IMR-90 (cell line): ENCODE measurements around the gene ATG14. TPM values are rescaled to one million over a fixed set of nuclear protein-coding genes. Genes with fewer than 3 reads are reported as not detected.

Source experiments
- ATAC-seq: fragments of 200-7000 bp; cut with Tn5 transposase; 2 replicates; pipeline ENCODE4 v1.9.1; 2020; ENCODE audit warnings: low read depth, mild to moderate bottlenecking, moderate library complexity
- BruUV-seq: library from RNA; stranded (reverse); fragments of 400-500 nt; replicated peaks from 2 replicates; lab custom pipeline; 2021; lab: Mats Ljungman, UMichigan
- CTCF ChIA-PET: fragments of 300-600 bp; formaldehyde crosslinking; extraction: SDS; loops from one replicate; lab custom pipeline; 2021; ENCODE audit warnings: antibody characterized with exemption; lab: Yijun Ruan, JAX
- POLR2A ChIA-PET: fragments of 300-600 bp; sonication (Branson Sonifier 250); formaldehyde crosslinking; loops from one replicate; lab custom pipeline; 2022; ENCODE audit warnings: antibody characterized with exemption; ENCODE audit not compliant: unreplicated experiment; lab: Charles Lee
- DNase-seq: peaks from one replicate; pipeline ENCODE4 v3.0.0; 2013
- H2AFZ ChIP-seq: replicated peaks from 2 replicates; pipeline ENCODE3; 2013; ENCODE audit warnings: low read length, mild to moderate bottlenecking; ENCODE audit not compliant: poor library complexity
- H2AK5ac ChIP-seq: 2 replicates; pipeline ENCODE4 v1.6.1; 2013; ENCODE audit warnings: low read depth, low read length, inconsistent platforms
- H2AK9ac ChIP-seq: replicated peaks from 2 replicates; pipeline ENCODE3; 2013; ENCODE audit warnings: mild to moderate bottlenecking, low read depth, low read length, moderate library complexity; ENCODE audit not compliant: poor library complexity
- H2BK120ac ChIP-seq: 2 replicates; pipeline ENCODE4 v1.6.1; 2013; ENCODE audit warnings: low read depth, low read length, inconsistent platforms
- H2BK15ac ChIP-seq: 3 replicates; pipeline ENCODE4 v1.6.1; 2013; ENCODE audit warnings: low read depth, low read length, inconsistent platforms
- H2BK20ac ChIP-seq: 2 replicates; pipeline ENCODE4 v1.6.1; 2013; ENCODE audit warnings: low read depth, mild to moderate bottlenecking, inconsistent platforms, low read length, moderate library complexity
- H2BK5ac ChIP-seq: 2 replicates; pipeline ENCODE4 v1.6.1; 2013; ENCODE audit warnings: mild to moderate bottlenecking, low read depth, low read length, inconsistent platforms; ENCODE audit not compliant: poor library complexity, severe bottlenecking
- H3K14ac ChIP-seq: replicated peaks from 2 replicates; pipeline ENCODE4 v1.6.1; 2013; ENCODE audit warnings: low read depth, low read length, inconsistent platforms
- H3K18ac ChIP-seq: 2 replicates; pipeline ENCODE4 v1.6.1; 2013; ENCODE audit warnings: low read depth, low read length, control low read depth
- H3K23ac ChIP-seq: 2 replicates; pipeline ENCODE4 v1.6.1; 2013; ENCODE audit warnings: low read depth, low read length, inconsistent platforms
- H3K27ac ChIP-seq: 2 replicates; pipeline ENCODE4 v1.5.1; 2013; ENCODE audit warnings: mild to moderate bottlenecking, control low read depth, low read length; ENCODE audit not compliant: insufficient read depth
- H3K27me3 ChIP-seq: 2 replicates; pipeline ENCODE4 v1.6.1; 2013; ENCODE audit warnings: low read length; ENCODE audit not compliant: control insufficient read depth, insufficient read depth
- H3K36me3 ChIP-seq: 2 replicates; pipeline ENCODE4 v1.6.1; 2013; ENCODE audit warnings: low read length, mixed read lengths; ENCODE audit not compliant: control insufficient read depth, insufficient read depth
- H3K4ac ChIP-seq: 2 replicates; pipeline ENCODE4 v1.6.1; 2013; ENCODE audit warnings: low read depth, low read length, inconsistent platforms
- H3K4me1 ChIP-seq: 2 replicates; pipeline ENCODE4 v1.6.1; 2013; ENCODE audit warnings: low read length, mixed read lengths; ENCODE audit not compliant: control insufficient read depth, insufficient read depth
- H3K4me2 ChIP-seq: 2 replicates; pipeline ENCODE4 v1.6.1; 2013; ENCODE audit warnings: low read depth, mild to moderate bottlenecking, control low read depth, low read length, moderate library complexity
- H3K4me3 ChIP-seq: 2 replicates; pipeline ENCODE4 v1.5.1; 2013; ENCODE audit warnings: low read depth, mild to moderate bottlenecking, control low read depth, low read length, moderate library complexity; ENCODE audit not compliant: insufficient read depth
- H3K56ac ChIP-seq: 2 replicates; pipeline ENCODE4 v1.6.1; 2013; ENCODE audit warnings: low read length, inconsistent platforms; ENCODE audit not compliant: insufficient read depth; ENCODE audit errors: extremely low read depth
- H3K79me1 ChIP-seq, 2 experiments: 2 replicates each; pipeline ENCODE4 v1.6.1; 2013; ENCODE audit warnings: low read length in 2 of 2, inconsistent platforms in 1 of 2, low read depth in 1 of 2
- H3K9ac ChIP-seq: 2 replicates; pipeline ENCODE4 v1.6.1; 2013; ENCODE audit warnings: low read depth, low read length, control low read depth
- H3K9me1 ChIP-seq: 2 replicates; pipeline ENCODE4 v1.6.1; 2013; ENCODE audit warnings: low read length, inconsistent platforms; ENCODE audit not compliant: insufficient read depth
- H3K9me3 ChIP-seq: 2 replicates; pipeline ENCODE4 v1.6.1; 2013; ENCODE audit warnings: low read length; ENCODE audit not compliant: control insufficient read depth, insufficient read depth
- H4K20me1 ChIP-seq: 2 replicates; pipeline ENCODE4 v1.6.1; 2013; ENCODE audit warnings: low read length, inconsistent platforms; ENCODE audit not compliant: insufficient read depth
- H4K5ac ChIP-seq: 2 replicates; pipeline ENCODE4 v1.6.1; 2013; ENCODE audit warnings: mild to moderate bottlenecking, low read depth, low read length, control low read depth
- H4K8ac ChIP-seq, 2 experiments: 2 replicates each; pipeline ENCODE4 v1.6.1; 2013; ENCODE audit warnings: low read depth in 2 of 2, low read length in 2 of 2, control low read depth in 1 of 2, inconsistent platforms in 1 of 2
- H4K91ac ChIP-seq: 2 replicates; pipeline ENCODE4 v1.6.1; 2013; ENCODE audit warnings: low read depth, low read length, inconsistent platforms; ENCODE audit not compliant: insufficient read depth
- BHLHE40 ChIP-seq: fragments of 150-350 bp; IDR thresholded peaks from 2 replicates; pipeline ENCODE4 v1.6.1; 2016; ENCODE audit warnings: mild to moderate bottlenecking, low read depth, low read length
- CHD1 ChIP-seq: IDR thresholded peaks from 2 replicates; pipeline ENCODE4 v1.6.1; 2012; ENCODE audit warnings: low read depth, low read length, improper control_type of control experiment
- CTCF ChIP-seq: conservative IDR thresholded peaks from 2 replicates; pipeline ENCODE4 v1.5.1; 2012; ENCODE audit warnings: mild to moderate bottlenecking, low read depth, low read length, improper control_type of control experiment
- ELK1 ChIP-seq: fragments of 150-350 bp; IDR thresholded peaks from 2 replicates; pipeline ENCODE4 v1.6.1; 2016; ENCODE audit warnings: low read depth, mild to moderate bottlenecking, low read length, moderate library complexity, borderline replicate concordance
- MAFK ChIP-seq: IDR thresholded peaks from 2 replicates; pipeline ENCODE4 v1.6.1; 2012; ENCODE audit warnings: low read depth, low read length, improper control_type of control experiment
- MAZ ChIP-seq: IDR thresholded peaks from 2 replicates; pipeline ENCODE4 v1.6.1; 2012; ENCODE audit warnings: low read depth, mild to moderate bottlenecking, low read length, improper control_type of control experiment, moderate library complexity, borderline replicate concordance
- MXI1 ChIP-seq: IDR thresholded peaks from 2 replicates; pipeline ENCODE4 v1.6.1; 2012; ENCODE audit warnings: low read depth, mild to moderate bottlenecking, low read length, moderate library complexity, borderline replicate concordance
- NFE2L2 ChIP-seq: fragments of 150-350 bp; IDR thresholded peaks from 2 replicates; pipeline ENCODE4 v1.6.1; 2016; ENCODE audit warnings: low read depth, mild to moderate bottlenecking, low read length
- POLR2A ChIP-seq: IDR thresholded peaks from 2 replicates; pipeline ENCODE4 v1.6.1; 2012; ENCODE audit warnings: mild to moderate bottlenecking, low read depth, low read length
- RFX5 ChIP-seq: IDR thresholded peaks from 2 replicates; pipeline ENCODE4 v1.8.0; 2012; ENCODE audit warnings: low read depth, mild to moderate bottlenecking, low read length, moderate library complexity
- WGBS, 2 experiments: methylation state at CpG; one replicate each; pipeline versions ENCODE4 v1.1.5 to v1.1.7; 2013; ENCODE audit warnings: missing lambda C conversion rate in 2 of 2; ENCODE audit not compliant: insufficient read length in 1 of 2; ENCODE audit errors: extremely low coverage in 2 of 2; 5-methylcytosine and 5-hydroxymethylcytosine counted together
- dilution Hi-C: fragments of 300-500 bp; cut with HindIII; formaldehyde crosslinking; loops from one replicate; pipeline ENCODE4 v1.14.3; 2018; ENCODE audit warnings: low sequenced_read_pairs; ENCODE audit not compliant: unreplicated experiment
- in situ Hi-C: fragments of 300-500 bp; cut with MboI; formaldehyde crosslinking; loops from 3 replicates; pipeline ENCODE4 v1.14.3; 2019; ENCODE audit warnings: low sequenced_read_pairs, inconsistent platforms, mixed read lengths
- intact Hi-C: fragments of 100-400 bp; cut with micrococcal nuclease; formaldehyde crosslinking; loops from 2 replicates; pipeline ENCODE4 v1.10.0; 2022
- polyA plus RNA-seq, 3 experiments: library from polyadenylated mRNA; depleted of rRNA; stranded (reverse); fragments of >200 nt; gene quantifications; 2 replicates each; pipeline ENCODE4 v1.2.3, GENCODE V29; 2012; ENCODE audit warnings: low replicate concordance in 1 of 3
- total RNA-seq: library from RNA; depleted of rRNA; stranded (reverse); fragments of >200 nt; gene quantifications from 2 replicates; pipeline ENCODE4 v1.2.3, GENCODE V29; 2012
- TF ChIP-seq, protein P1 (sequence below): fragments of 150-350 bp; IDR thresholded peaks from 2 replicates; pipeline ENCODE4 v1.6.1; 2017; ENCODE audit warnings: mild to moderate bottlenecking, antibody characterized with exemption, low read length, low read depth

Gene ATG14
- total and polyA plus RNA-seq, 2 of the 4 experiments (the other 2 are of a cell fraction): 5.0 to 12.4 TPM

DNA sequence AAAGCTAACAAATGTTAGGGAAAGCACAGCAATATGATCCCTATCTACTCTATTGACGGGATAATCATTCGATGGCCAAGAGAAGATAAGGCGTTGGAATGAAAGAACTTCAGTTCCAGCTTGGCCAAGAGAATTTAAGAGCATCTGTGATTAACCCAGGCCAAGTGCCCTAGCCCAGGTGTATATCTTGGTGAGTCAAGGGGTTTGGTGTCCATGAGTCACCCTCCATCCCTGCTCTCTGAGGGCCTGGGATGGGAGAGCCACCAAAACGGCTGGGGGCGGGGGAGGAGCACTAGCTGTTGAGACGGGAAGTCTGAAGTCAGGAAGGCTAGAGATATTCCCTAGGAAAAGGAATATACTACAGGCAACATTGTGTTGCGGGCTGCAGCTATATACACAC lies 15.8 kb upstream of the ATG14 start:
- Histone ChIP-seq H3K4me2 (no peak overlapping the region), H3K23ac (no peak overlapping the region), H2BK20ac (no peak overlapping the region), H3K14ac (no peak overlapping the region), H4K91ac (no peak overlapping the region), H2BK15ac (no peak overlapping the region), H3K9me3 (no peaks in the 10 kb centered on the region), H2AK5ac (no peak overlapping the region), H2AK9ac (no peak overlapping the region), H4K5ac (no peak overlapping the region), H3K18ac (no peak overlapping the region), H3K4me3 (no peak overlapping the region), H3K36me3 (no peaks in the 10 kb centered on the region), H2BK120ac (no peak overlapping the region), H3K56ac (no peak overlapping the region), H2BK5ac (no peak overlapping the region), H2AFZ (no peak overlapping the region), H3K27ac (no peak overlapping the region), H3K79me1 (no peaks in the 10 kb centered on the region), H3K4me1 (no peaks in the 10 kb centered on the region), H3K4ac (no peak overlapping the region), H3K27me3 (peaks cover 9% of the 10 kb centered on the region), H4K8ac (no peak overlapping the region), H3K9ac (no peak overlapping the region), H4K20me1 (no peaks in the 10 kb centered on the region), H3K9me1 (no peaks in the 10 kb centered on the region)
- DNase-seq (no peak), ATAC-seq (no peak)
- dilution Hi-C loops: no loop called here
- 80% methylated on average over 1 of the region's 7 CpGs; no CpG with 5 or more reads in 1 of the 2 experiments for WGBS, 2 experiments
- intact Hi-C loops: no loop called here
- TF ChIP-seq MAZ (no peak), MAFK (no peak), BHLHE40 (no peak), ELK1 (no peak), CTCF (no peak), RFX5 (no peak), MXI1 (no peak), CHD1 (no peak), NFE2L2 (no peak), POLR2A (no peak)
- TF ChIP-seq, protein P1, sequence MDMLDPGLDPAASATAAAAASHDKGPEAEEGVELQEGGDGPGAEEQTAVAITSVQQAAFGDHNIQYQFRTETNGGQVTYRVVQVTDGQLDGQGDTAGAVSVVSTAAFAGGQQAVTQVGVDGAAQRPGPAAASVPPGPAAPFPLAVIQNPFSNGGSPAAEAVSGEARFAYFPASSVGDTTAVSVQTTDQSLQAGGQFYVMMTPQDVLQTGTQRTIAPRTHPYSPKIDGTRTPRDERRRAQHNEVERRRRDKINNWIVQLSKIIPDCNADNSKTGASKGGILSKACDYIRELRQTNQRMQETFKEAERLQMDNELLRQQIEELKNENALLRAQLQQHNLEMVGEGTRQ: no peak
- CTCF ChIA-PET: interaction anchor here (0.6 kb wide), 1 partner anchor 320 kb away, joined by 3 read pairs; no protein-coding TSS in a partner anchor
- POLR2A ChIA-PET: no interaction called here
- in situ Hi-C loops: loop anchor here (25.0 kb wide), 1 partner anchor 910 kb away; no protein-coding TSS in a partner anchor
- no TSS peak for BruUV-seq
